DLD1 (cell line): ENCODE results near the gene MACROD1.

Source experiments
- in situ Hi-C: cut with HindIII; loops from 2 replicates; pipeline ENCODE4 v1.10.0; 2017; ENCODE audit warnings: low sequenced_read_pairs

The MACROD1 gene, protein sequence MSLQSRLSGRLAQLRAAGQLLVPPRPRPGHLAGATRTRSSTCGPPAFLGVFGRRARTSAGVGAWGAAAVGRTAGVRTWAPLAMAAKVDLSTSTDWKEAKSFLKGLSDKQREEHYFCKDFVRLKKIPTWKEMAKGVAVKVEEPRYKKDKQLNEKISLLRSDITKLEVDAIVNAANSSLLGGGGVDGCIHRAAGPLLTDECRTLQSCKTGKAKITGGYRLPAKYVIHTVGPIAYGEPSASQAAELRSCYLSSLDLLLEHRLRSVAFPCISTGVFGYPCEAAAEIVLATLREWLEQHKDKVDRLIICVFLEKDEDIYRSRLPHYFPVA

DNA sequence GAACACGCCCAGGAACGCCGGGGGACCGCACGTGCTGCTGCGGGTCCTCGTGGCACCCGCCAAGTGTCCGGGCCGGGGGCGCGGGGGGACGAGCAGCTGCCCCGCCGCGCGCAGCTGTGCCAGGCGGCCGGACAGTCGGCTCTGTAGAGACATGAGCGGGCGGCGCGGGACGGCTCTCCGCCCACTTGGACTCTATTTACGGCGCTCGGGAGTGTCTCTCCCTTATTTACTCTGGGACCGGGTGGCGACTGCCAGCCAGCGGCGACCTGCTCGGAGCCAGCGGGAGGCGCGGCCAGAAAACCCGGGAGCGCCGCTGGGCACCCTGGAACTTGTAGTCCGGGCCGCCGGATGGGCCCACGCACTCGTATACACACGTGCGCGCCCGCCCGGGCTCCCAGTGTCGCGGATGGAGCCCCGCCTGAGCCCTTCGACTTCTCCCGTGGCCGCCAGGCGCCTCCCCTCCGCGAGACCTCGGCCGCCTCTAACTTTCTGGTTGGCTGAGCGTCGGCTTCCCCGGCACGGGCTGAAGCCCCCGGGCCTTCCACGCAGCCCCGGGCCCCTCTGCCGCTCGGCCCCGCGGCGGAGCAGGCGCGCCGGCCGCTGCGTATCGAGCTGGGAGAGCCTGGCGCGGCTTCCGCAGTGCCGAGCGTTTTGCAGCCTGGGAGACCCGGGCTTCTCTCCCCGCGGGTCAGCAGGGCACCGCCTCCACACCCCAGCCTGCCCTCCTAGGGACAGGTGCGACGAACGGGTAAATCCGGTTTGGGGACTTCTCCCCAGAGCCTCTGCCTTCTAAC lies at the start of gene MACROD1:
Gene MACROD1, minus strand, starts transcription at position 272 of the 794 bp plus-strand sequence. Its CDS starts 119 bp downstream, at position 153.
- in situ Hi-C loops, result no loop called here

DNA sequence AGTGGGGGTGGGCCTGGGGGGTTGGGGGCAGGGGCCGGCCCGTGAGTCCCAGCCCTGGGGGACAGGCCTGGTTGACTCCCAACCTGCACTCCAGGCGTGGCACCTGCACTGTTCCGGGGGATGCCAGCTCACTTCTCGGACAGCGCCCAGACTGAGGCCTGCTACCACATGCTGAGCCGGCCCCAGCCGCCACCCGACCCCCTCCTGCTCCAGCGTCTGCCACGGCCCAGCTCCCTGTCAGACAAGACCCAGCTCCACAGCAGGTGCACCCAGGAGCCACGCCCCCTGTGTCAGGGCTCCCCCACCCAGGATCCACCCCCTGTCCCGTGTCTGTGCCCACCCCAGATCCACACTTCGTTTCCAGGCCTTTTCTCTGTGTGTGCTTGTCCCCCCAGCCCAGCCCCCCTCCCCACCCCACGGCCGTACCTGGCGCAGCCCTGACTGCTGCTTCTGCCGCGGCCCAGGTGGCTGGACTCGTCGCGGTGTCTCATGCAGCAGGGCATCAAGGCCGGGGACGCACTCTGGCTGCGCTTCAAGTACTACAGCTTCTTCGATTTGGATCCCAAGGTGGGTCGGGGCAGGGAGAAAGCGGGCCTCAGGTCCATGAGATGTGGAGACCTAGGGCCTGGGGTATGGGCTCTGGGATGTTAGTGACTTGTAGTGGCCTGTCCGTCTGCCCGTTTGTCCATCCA lies 45.4 kb upstream of the MACROD1 start:
- in situ Hi-C loops, result no loop called here

DNA sequence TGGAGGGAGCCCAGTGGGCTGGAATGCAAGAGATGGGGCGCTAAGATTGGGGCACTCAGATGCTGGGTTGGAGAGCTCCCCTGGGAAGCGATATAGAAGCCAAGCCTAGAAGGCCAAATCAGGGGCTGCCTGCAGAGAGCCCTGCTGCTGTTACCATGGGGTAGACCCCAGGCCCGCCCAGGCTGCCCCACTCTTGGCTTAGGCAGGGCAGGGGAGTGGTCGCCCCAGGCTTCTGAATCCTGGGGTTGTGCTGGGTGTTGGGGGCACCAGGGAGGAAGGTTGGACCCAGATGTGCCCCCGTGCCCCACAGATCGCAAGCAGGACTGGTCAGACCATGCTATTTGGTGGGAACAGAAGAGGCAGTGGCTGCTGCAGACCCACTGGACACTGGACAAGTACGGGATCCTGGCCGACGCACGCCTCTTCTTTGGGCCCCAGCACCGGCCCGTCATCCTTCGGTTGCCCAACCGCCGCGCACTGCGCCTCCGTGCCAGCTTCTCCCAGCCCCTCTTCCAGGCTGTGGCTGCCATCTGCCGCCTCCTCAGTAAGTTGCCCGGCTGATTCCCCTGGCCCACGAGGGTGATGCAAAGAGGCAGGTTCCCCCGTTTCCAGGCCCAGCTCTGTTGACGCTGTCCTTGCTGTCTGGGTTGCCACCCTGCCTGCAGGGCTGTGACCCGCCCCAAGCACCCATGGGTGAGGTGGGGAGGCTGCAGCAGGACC lies 44.5 kb upstream of the MACROD1 start:
- in situ Hi-C loops, result no loop called here

DNA sequence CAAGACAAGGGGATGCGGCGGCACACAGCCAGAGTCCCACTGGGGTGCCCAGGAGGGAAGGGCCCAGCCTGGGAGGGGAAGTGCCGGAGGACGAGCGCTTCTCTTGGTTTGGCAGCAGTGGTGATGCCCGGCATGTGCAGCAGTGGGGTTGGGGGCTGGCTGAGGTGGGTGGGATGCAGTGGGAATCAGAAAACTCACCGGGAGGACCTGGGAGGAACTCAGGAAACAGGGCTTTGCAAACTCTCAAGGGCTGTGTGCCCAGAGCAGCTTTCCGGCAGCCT lies 43.6 kb upstream of the MACROD1 start:
- in situ Hi-C loops, result no loop called here

DNA sequence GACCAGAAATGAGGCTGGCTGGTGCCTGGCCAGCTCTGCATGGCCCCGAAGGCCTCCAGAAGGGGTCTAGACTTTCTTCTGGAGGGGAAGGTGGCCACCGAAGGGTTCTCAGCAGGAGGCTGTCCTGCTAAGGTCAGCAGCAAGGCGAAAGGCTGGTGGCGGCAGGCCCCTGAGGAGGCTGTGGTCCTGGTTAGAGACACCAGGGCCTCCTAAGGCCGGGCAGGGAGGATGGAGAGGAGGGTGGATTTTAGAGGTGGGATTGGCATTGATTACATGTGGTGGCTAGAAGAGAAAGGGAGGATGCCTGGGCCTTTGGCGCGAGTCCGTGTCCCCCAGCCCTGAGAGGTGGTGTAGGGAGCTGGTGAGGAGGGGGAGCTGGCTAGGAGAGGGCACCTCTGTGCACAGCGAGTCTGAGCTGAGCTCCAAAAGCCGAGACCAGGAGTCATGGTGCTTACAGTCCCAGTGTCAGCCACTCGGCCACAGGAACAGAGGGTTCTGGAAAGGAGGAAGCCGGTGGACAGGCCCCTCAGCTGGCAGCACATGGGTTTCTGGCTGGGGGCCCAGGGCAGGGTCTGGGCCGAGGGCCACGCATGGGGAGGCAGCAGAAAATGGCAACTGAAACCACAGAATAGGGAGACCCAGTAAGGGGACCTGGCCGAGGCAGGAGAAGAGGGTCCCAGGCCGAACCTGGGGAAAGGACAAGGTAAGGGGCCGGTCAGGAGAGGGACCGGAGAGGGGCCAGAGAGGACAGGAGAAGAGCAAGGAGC lies 43.1 kb upstream of the MACROD1 start:
- in situ Hi-C loops, result no loop called here

DNA sequence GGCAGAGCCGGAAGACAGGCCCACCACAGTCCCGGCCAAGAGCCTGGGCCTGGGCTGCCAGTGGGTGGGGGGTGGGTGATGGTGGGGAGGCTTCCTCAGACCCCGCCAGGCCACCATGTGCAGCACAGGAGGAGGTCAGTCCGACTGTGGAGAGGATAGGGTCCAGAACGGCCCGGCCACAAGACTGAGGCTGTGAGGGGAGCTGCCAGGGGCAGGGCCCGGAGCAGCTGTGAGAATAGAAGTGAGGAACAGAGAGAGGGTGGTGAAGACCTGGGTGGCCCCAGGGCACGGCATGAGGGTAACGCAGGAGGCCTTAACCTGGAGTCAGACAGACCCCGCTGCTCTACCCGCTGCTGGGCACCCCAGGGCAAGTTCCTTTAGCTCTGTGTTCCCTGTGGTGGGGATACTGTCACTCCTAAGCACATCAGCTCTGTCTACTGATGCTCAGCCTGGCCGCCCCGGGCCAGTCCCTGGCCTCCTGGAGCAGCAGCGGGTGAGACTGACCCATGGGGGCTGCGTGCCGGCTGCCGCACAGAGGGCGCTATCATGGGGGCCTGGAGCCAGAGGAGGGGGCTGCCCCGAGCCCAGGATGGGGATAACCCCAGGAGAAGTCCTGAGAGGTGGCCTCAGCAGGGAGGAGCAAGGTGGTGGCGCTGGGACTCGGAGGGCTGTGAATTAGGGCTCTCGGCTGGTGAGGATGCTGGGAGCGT lies 42.3 kb upstream of the MACROD1 start:
- in situ Hi-C loops, result no loop called here

DNA sequence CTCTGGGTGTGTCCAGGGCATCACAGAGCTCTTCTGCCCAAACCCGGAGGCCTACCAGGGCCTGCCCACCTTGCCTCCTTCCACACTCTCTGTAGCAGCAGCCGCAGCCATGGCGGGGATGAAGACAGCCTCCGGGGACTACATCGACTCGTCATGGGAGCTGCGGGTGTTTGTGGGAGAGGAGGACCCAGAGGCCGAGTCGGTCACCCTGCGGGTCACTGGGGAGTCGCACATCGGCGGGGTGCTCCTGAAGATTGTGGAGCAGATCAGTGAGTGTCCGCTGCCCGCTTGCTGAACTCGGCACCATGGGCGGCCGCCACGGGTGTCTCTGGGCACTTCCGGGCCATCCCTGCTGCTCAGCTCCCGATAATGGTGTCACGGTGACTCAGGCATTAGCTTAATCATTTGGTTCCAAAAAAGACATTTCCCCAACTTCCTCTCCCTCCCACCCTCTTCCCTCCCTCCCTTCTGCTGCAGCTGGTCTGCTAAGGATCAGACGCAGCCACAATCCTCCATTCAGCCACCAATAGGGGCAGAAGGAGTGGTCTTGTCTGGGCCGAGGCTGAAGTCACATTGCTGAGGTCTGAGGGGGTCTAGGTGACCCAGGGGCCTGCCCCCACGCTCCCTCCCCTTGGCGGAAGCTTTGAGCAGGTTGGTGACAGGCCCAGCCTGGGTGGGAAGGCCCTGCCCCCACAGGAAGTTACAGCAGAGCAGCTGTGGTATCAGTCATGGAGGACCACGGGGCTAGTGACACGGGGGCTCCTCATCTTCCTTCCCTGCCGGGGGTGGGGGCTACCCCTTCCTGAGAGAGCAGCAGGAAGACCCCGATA lies 41.6 kb upstream of the MACROD1 start:
- in situ Hi-C loops, result no loop called here

DNA sequence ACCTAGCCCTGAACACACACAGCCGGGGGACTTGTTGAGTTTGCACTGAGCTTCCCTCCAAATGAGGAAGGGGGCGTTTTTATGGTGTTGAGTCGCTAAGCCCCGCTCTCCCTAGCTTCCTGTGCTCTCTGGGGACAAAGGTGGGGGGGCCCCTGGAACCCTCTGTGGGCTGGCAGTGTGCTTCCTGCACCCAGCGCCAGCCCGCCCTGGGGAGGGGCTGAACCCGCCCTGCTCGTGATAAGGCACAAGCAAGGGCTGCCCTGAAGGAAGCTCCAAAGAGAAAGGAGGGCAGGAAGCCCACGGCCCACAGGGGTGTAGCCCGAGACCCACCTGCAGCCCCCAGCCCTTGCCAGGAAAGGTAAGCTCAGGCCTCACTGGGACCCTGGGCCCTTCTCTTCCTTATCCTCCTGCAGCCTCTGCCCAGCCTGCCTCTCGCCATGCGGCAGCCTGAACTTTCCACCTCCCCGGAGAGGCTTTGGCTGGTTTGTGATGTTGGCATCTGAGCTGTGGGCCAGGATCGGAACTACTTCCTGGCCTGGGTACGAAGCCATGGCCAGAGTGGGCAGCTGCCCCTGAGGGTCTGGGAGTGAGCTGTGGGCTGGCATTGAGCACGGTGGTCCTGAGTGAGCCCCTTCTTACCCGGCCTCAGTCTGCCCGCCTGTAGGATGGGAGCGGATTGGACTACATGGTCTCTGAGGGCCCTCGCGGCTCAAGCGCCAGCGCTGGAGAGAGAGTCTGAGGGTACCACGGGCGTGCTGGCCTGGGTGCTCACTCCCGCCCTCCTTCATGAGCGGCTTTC lies 40.7 kb upstream of the MACROD1 start, which contains the start of gene FERMT3:
Gene FERMT3, plus strand, starts transcription at position 265 of the 799 bp plus-strand sequence. CDS start 644 bp downstream, outside the sequence.
- in situ Hi-C loops, result no loop called here

DNA sequence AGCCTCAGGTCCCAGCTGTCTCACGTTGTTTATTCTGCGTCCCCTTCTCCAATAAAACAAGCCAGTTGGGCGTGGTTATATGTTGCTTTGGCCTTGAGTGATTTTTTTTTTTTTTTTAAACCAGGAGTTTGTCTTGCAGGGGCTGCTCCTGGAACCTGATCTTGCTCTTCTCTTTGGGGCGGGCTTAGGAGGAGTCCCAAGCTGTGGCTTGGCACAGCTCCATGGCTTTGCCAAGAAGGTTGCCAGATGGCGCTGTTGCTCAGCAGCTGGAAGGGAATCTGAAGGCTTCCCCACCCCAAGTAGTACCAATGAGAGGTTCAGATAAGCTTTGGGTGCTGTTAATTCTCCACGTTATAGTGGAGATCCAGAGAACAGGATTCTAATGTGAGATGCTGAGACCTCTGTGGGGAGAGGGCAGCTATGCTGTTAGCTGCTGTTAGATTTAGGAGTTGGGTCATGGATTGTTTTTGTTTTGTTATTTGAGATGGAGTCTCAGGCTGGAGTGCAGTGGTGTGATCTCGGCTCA lies 38.6 kb upstream of the MACROD1 start:
- in situ Hi-C loops, result no loop called here

DNA sequence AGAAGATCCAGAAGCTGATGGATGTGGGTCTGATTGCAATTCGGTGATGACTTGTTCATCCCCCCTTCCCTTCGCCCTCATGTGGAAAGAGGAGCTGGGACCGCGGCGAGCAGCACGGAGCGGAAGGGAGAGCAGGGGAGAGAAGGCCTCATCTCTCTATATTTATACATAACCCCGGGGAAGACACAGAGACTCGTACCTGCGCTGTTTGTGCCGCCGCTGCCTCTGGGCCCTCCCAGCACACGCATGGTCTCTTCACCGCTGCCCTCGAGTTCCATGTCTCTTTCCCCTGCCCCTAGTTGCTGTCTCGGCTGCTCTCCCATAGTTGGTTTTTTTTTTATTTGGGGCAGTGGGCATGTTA lies 38.1 kb upstream of the MACROD1 start:
- in situ Hi-C loops, result no loop called here

DNA sequence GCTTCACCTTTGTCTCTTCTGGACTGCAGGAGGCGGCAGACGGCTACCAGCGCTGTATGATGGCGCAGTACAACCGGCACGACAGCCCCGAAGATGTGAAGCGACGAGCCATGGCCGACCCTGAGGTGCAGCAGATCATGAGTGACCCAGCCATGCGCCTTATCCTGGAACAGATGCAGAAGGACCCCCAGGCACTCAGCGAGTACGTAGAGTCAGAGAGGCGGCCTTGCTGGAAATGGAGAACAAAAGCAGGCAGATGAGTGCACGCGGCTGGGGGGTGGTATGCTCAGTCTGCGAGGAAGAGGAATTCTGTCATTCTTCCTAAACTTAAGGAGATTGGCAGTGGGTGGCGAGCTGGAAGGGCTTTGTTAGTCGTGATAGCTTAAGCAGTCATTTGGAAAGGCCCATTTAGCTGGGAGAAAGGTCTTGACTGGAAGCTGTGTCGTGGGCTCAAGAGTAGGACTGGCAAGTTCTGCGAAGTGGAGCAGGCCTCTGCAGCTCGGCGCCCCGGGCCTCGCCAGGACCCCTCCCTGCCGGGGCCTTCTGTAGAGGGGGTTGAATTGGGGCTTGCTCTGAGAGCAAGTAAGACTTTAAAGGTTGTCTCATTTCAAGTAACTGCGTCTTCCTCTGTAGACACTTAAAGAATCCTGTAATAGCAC lies 37.6 kb upstream of the MACROD1 start:
- in situ Hi-C loops, result no loop called here

DNA sequence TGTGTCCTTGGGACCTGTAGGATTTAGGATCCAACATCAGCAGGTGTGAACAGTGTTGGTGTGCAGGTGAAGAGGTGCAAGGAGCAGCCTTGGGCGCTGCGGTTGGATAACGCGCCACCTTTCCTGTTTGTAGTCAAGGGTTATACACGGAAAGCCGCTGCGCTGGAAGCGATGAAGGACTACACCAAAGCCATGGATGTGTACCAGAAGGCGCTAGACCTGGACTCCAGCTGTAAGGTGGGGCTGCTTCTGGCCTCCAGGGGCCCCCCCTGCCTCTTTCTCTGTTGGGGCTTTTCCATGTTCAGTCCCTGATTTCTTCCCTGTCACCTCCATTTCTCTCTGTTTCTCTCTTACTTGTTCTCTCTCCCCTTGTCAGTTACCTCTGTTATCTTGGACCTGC lies 37.1 kb upstream of the MACROD1 start:
- in situ Hi-C loops, result no loop called here

DNA sequence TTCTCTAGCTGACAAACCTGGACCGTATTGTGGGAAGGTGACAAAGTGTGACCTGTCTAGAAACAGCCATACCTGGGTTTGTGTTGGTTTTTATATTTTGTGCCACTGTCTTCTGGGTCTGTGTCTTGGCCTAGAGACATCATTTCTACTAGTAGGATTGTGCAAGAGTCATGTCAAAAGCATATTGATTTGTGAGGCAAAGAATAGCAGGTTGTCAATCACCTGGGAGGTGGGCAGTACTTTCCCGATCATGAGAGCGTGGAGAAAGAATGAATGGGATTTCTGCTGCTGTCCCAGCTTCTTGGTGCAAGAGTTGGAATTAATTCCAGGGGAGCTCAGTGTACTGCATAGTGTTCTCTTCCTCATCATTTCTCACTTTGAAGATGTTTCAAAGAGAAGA lies 35.6 kb upstream of the MACROD1 start:
- in situ Hi-C loops, result no loop called here

DNA sequence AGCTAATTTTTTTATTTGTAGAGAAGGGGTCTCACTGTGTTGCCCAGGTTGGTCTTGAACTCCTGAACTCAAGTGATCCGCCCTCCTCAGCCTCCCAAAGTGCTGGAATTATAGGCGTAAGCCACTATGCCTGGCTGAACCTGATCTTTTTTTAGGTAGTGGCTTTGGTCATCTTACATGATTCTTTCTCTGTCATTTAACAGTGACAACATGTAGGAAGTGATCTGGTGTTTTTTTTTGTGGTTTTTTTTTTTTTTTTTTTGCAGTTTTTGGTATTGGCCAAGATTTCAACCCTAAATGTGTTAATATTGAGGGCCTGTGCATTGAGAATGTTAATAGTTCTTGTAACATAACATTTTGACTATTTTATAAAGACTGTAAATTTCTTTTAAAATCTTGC lies 32.6 kb upstream of the MACROD1 start:
- in situ Hi-C loops, result no loop called here

DNA sequence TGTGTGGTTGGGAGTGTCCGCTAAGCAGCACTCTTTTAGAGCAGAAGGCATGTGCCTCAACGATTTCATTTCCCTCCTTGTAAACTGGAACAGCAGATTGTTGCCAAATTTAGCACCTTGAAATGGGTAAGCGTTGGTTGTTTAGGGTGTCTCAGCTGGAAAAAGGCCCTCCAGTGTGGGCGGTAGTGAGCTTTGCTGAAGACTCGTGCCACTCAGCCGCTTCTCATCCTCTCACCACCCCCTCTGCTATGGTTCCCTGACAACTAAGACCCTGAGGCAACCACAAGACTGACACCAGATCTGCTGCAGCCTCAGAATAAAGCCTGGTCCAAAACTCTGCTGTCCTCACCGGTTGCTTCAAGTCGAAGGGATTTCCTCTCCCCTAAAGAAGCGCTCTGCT lies 30.7 kb upstream of the MACROD1 start:
- in situ Hi-C loops, result no loop called here

DNA sequence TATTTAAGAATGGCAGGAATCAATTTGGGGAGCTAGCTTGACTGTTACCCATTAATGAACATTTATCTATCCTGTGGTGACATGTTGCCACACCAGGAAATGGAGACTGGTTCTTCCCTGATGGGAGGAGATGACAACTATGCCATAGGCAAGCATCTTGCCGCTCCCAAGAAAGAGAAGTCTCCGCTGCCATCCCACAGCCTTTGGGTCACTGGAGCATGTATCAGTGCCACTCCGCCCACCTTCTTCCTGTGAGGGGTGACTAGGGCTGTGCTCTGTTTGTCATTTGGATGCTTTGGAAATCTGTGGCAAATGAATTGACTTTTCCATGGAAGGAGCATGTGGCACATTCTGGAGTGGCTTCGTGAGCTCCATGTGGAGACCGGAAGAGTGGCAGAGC lies 26.5 kb upstream of the MACROD1 start:
- in situ Hi-C loops, result no loop called here

DNA sequence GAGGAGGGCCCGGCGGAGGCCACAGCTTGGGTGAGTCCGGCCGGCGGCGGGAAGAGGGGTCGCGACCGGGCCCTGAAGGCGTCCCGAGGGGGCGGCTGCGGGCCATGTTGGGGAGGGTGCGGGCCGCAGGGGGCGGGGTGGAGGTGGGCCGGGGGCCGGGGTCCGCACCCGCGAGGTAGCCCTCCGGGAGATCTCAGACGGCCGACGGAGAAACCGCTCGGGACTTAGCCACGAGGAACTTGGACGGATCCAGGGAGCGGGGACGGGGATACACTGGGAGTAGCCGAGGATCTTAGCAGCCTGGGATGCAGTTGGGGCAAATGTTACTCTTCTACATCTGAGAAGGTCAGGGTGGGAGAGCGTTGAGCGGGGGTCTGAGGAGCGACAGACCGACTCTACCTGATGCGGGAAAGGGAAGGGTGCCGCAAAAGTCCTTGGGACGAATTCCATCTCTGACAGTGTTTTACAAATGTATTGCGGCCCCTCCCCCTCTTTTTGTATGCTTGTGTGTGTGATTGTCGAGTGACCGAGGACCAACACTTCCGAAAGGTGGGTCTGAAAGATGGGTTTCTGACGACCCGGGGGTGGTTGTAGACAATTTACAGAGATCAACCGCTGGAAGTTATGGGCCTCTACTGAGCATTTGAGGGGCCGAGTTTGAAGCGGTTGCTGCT lies 20.7 kb upstream of the MACROD1 start:
- in situ Hi-C loops, result no loop called here
